Neural cell (in vitro differentiated cells): ENCODE data around the gene TICAM2. TPM values are rescaled to one million over a fixed set of nuclear protein-coding genes. Genes with fewer than 3 reads are reported as not detected.

Experiments
- H2AFZ ChIP-seq: fragments of 200-600, 300-800 bp; sonication (generic), shearing (Covaris generic); 2 replicates; pipeline ENCODE4 v1.6.0; 2014; ENCODE audit warnings: low read depth, mild to moderate bottlenecking, antibody characterized with exemption, low read length, moderate library complexity
- H3F3A ChIP-seq: fragments of 200-600 bp; shearing (Covaris generic); 2 replicates; pipeline ENCODE4 v1.6.1; 2016; ENCODE audit warnings: mild to moderate bottlenecking, moderate library complexity, mixed read lengths, antibody characterized with exemption, low read length; ENCODE audit not compliant: insufficient read depth, poor library complexity, severe bottlenecking
- H3K27ac ChIP-seq: fragments of 200-600, 300-800 bp; sonication (generic), shearing (Covaris generic); 2 replicates; pipeline ENCODE4 v1.5.1; 2014; ENCODE audit warnings: mild to moderate bottlenecking, low read length, moderate library complexity
- H3K27me3 ChIP-seq: fragments of 300-800, 200-600 bp; sonication (generic), shearing (Covaris generic); 2 replicates; pipeline ENCODE4 v1.6.0; 2014; ENCODE audit warnings: mild to moderate bottlenecking, low read depth, low read length, moderate library complexity; ENCODE audit not compliant: insufficient read depth
- H3K36me3 ChIP-seq: fragments of 300-800, 200-600 bp; sonication (generic), shearing (Covaris generic); 2 replicates; pipeline ENCODE4 v1.5.1; 2014; ENCODE audit warnings: mild to moderate bottlenecking, antibody characterized with exemption, low read length, moderate library complexity; ENCODE audit not compliant: insufficient read depth
- H3K4me2 ChIP-seq: fragments of 300-800, 200-600 bp; sonication (generic), shearing (Covaris generic); 2 replicates; pipeline ENCODE4 v1.6.0; 2014; ENCODE audit warnings: mild to moderate bottlenecking, low read length
- H3K4me3 ChIP-seq: fragments of 300-800, 200-600 bp; sonication (generic), shearing (Covaris generic); 2 replicates; pipeline ENCODE4 v1.5.1; 2014; ENCODE audit warnings: mild to moderate bottlenecking, low read length, moderate library complexity
- H3K79me2 ChIP-seq: fragments of 200-600 bp; shearing (Covaris generic); replicated peaks from 2 replicates; pipeline ENCODE4 v1.6.0; 2014; ENCODE audit warnings: mild to moderate bottlenecking, low read length, moderate library complexity; ENCODE audit not compliant: insufficient read depth
- H3K9ac ChIP-seq: fragments of 300-800, 200-600 bp; sonication (generic), shearing (Covaris generic); 2 replicates; pipeline ENCODE4 v1.6.1; 2016; ENCODE audit warnings: mild to moderate bottlenecking, low read length, mixed read lengths
- H3K9me2 ChIP-seq: fragments of 200-600 bp; shearing (Covaris generic); 2 replicates; pipeline ENCODE4 v1.6.1; 2016; ENCODE audit warnings: mild to moderate bottlenecking, low read length, mixed read lengths; ENCODE audit not compliant: insufficient read depth
- H3K9me3 ChIP-seq: fragments of 200-600, 300-800 bp; sonication (generic), shearing (Covaris generic); 2 replicates; pipeline ENCODE4 v1.6.1; 2016; ENCODE audit warnings: mild to moderate bottlenecking, mixed run types, low read length, moderate library complexity, mixed read lengths
- H4K20me1 ChIP-seq: fragments of 200-600 bp; shearing (Covaris generic); 2 replicates; pipeline ENCODE4 v1.6.1; 2016; ENCODE audit warnings: mild to moderate bottlenecking, mixed run types; ENCODE audit not compliant: insufficient read depth
- EP300 ChIP-seq: fragments of 450-650 bp; conservative IDR thresholded peaks from 2 replicates; pipeline ENCODE4 v1.6.1; 2014; ENCODE audit warnings: antibody characterized with exemption, mild to moderate bottlenecking, moderate library complexity; ENCODE audit not compliant: poor library complexity, severe bottlenecking
- EZH2 ChIP-seq: fragments of 200-600, 300-800 bp; shearing (Covaris generic), sonication (generic); IDR thresholded peaks from 2 replicates; pipeline ENCODE4 v1.6.1; 2014; ENCODE audit warnings: antibody characterized with exemption, low read length, borderline replicate concordance, mild to moderate bottlenecking; ENCODE audit not compliant: insufficient read depth, poor library complexity, severe bottlenecking
- MXI1 ChIP-seq: fragments of 450-650 bp; conservative IDR thresholded peaks from 2 replicates; pipeline ENCODE4 v1.6.1; 2014; ENCODE audit warnings: antibody characterized with exemption, mild to moderate bottlenecking; ENCODE audit not compliant: poor library complexity, severe bottlenecking
- POLR2AphosphoS5 ChIP-seq: IDR thresholded peaks from 2 replicates; pipeline ENCODE4 v1.6.1; 2012
- RAD21 ChIP-seq: fragments of 450-650 bp; conservative IDR thresholded peaks from 2 replicates; pipeline ENCODE4 v1.6.1; 2014; ENCODE audit warnings: antibody characterized with exemption, mild to moderate bottlenecking, moderate library complexity
- SMC3 ChIP-seq: fragments of 450-650 bp; conservative IDR thresholded peaks from 2 replicates; pipeline ENCODE4 v1.6.1; 2014; ENCODE audit warnings: antibody characterized with exemption, mild to moderate bottlenecking, moderate library complexity; ENCODE audit not compliant: poor library complexity
- TAF1 ChIP-seq: IDR thresholded peaks from 2 replicates; pipeline ENCODE4 v1.6.1; 2012; ENCODE audit warnings: low read depth
- polyA plus RNA-seq: library from polyadenylated mRNA; depleted of rRNA; stranded (reverse); fragments of >200 nt; gene quantifications from 2 replicates; pipeline ENCODE4 v1.2.3, GENCODE V29; 2014
- TF ChIP-seq, protein P1 (sequence below): IDR thresholded peaks from 2 replicates; pipeline ENCODE4 v1.6.1; 2012; ENCODE audit warnings: borderline replicate concordance
- TF ChIP-seq, protein P2 (sequence below): fragments of 450-650 bp; IDR thresholded peaks from 2 replicates; pipeline ENCODE4 v1.5.1; 2014; ENCODE audit warnings: antibody characterized with exemption, mild to moderate bottlenecking, moderate library complexity; ENCODE audit not compliant: poor library complexity, severe bottlenecking

The TICAM2 gene
- polyA plus RNA-seq, 1 donor from 2014 or later, result not detected

DNA sequence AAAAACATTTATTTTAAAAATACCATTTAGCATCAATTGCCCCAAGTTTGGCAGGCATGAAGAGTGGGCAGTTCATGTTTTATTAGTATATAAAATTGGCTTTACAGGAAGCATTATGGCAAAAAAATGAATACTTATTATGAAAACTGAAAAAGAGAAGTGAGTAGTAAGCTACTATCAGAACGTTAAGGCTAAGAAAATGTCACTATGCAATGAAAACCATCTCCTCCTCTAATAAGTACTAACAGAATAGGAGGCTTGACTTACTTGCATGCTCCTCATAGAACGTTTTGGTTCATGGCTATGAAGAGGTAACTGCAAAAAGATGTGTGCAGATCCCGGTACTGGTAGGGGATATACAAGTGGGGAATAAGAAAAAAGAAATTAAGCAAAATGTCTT, 23.6 kb downstream of the TICAM2 start:
- no peaks in the 10 kb centered on the region for H3K9me3 ChIP-seq
- H2AFZ ChIP-seq, result no peak overlapping the region
- no peaks in the 10 kb centered on the region for H3F3A ChIP-seq
- H3K9ac ChIP-seq, result no peak overlapping the region
- H3K4me2 ChIP-seq, result no peak overlapping the region
- H3K27ac ChIP-seq, result no peak overlapping the region
- no peak for TF ChIP-seq POLR2AphosphoS5
- no peak for TF ChIP-seq EP300
- TF ChIP-seq, protein P1, sequence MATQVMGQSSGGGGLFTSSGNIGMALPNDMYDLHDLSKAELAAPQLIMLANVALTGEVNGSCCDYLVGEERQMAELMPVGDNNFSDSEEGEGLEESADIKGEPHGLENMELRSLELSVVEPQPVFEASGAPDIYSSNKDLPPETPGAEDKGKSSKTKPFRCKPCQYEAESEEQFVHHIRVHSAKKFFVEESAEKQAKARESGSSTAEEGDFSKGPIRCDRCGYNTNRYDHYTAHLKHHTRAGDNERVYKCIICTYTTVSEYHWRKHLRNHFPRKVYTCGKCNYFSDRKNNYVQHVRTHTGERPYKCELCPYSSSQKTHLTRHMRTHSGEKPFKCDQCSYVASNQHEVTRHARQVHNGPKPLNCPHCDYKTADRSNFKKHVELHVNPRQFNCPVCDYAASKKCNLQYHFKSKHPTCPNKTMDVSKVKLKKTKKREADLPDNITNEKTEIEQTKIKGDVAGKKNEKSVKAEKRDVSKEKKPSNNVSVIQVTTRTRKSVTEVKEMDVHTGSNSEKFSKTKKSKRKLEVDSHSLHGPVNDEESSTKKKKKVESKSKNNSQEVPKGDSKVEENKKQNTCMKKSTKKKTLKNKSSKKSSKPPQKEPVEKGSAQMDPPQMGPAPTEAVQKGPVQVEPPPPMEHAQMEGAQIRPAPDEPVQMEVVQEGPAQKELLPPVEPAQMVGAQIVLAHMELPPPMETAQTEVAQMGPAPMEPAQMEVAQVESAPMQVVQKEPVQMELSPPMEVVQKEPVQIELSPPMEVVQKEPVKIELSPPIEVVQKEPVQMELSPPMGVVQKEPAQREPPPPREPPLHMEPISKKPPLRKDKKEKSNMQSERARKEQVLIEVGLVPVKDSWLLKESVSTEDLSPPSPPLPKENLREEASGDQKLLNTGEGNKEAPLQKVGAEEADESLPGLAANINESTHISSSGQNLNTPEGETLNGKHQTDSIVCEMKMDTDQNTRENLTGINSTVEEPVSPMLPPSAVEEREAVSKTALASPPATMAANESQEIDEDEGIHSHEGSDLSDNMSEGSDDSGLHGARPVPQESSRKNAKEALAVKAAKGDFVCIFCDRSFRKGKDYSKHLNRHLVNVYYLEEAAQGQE, result no peak
- TF ChIP-seq MXI1, result no peak
- no peak for TF ChIP-seq EZH2
- TF ChIP-seq SMC3, result no peak
- TF ChIP-seq, protein P2, sequence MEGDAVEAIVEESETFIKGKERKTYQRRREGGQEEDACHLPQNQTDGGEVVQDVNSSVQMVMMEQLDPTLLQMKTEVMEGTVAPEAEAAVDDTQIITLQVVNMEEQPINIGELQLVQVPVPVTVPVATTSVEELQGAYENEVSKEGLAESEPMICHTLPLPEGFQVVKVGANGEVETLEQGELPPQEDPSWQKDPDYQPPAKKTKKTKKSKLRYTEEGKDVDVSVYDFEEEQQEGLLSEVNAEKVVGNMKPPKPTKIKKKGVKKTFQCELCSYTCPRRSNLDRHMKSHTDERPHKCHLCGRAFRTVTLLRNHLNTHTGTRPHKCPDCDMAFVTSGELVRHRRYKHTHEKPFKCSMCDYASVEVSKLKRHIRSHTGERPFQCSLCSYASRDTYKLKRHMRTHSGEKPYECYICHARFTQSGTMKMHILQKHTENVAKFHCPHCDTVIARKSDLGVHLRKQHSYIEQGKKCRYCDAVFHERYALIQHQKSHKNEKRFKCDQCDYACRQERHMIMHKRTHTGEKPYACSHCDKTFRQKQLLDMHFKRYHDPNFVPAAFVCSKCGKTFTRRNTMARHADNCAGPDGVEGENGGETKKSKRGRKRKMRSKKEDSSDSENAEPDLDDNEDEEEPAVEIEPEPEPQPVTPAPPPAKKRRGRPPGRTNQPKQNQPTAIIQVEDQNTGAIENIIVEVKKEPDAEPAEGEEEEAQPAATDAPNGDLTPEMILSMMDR, result no peak
- no peak for TF ChIP-seq TAF1
- TF ChIP-seq RAD21, result no peak
- H3K4me3 ChIP-seq, result no peak overlapping the region
- H4K20me1 ChIP-seq, result no peaks in the 10 kb centered on the region
- H3K36me3 ChIP-seq, result no peaks in the 10 kb centered on the region
- H3K9me2 ChIP-seq, result no peaks in the 10 kb centered on the region
- no peaks in the 10 kb centered on the region for H3K27me3 ChIP-seq
- no peaks in the 10 kb centered on the region for H3K79me2 ChIP-seq

DNA sequence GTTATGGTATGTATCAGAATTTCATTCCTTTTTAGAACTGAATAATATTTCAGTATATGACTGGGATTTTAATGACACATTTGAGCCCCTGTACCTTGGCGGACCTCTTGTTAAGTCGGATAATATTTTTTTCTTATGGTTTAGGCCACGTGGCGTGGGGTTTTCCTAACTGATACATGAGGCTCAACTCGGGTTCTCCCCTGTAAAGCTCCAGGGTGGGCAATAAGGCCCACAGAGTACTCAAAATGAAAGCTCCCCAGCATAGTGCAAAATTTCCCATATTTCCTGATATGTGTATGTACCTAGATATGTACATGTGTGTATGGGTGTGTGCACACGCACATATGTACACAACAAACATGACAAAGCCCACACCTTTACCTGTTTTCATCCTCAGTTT, 24.5 kb downstream of the TICAM2 start:
- no peak overlapping the region for H3K9ac ChIP-seq
- no peaks in the 10 kb centered on the region for H3K9me2 ChIP-seq
- H4K20me1 ChIP-seq, result no peaks in the 10 kb centered on the region
- H3K9me3 ChIP-seq, result no peaks in the 10 kb centered on the region
- no peaks in the 10 kb centered on the region for H3K36me3 ChIP-seq
- H3K27me3 ChIP-seq, result no peaks in the 10 kb centered on the region
- H3K4me2 ChIP-seq, result no peak overlapping the region
- no peaks in the 10 kb centered on the region for H3K79me2 ChIP-seq
- H3K27ac ChIP-seq, result no peak overlapping the region
- H3F3A ChIP-seq, result no peaks in the 10 kb centered on the region
- no peak overlapping the region for H3K4me3 ChIP-seq
- TF ChIP-seq RAD21, result no peak
- TF ChIP-seq EZH2, result no peak
- no peak for TF ChIP-seq MXI1
- TF ChIP-seq POLR2AphosphoS5, result no peak
- TF ChIP-seq, protein P2, result no peak
- no peak for TF ChIP-seq SMC3
- TF ChIP-seq EP300, result no peak
- TF ChIP-seq, protein P1, result no peak
- no peak for TF ChIP-seq TAF1
- no peak overlapping the region for H2AFZ ChIP-seq
